Measurements from ENCODE around the gene MPHOSPH9. TPM values are rescaled to one million over a fixed set of nuclear protein-coding genes. Genes with fewer than 3 reads are reported as not detected.
A peak's percentile ranks its signal among the peaks of the same experiment; 100 is the strongest.

MPHOSPH9 gene
- total RNA-seq, 4 donors from 2014 or later, result 17.0 to 43.8 (median 22.1) TPM

- Histone ChIP-seq H3K4me3 (no peak overlapping the region), H3K9me3 (no peaks in the 10 kb centered on the region), H3K36me3 (no peaks in the 10 kb centered on the region), H3K27me3 (no peaks in the 10 kb centered on the region), H3K4me1 (peaks cover 35 to 68% (median 60%) of the 10 kb centered on the region in 3 donors), H3K27ac (peak overlapping the region; percentile 15 to 84 (median 84))
- DNase-seq, result no peak
- intact Hi-C loops (cut with DNase I), result loop anchor here (10.0 kb wide), 1 partner anchor 99 kb away; no protein-coding TSS in a partner anchor
- TF ChIP-seq POLR2A (IDR thresholded peaks at IDR 0.05) (no peak), CTCF (IDR thresholded peaks at IDR 0.05) (no peak)
- WGBS, 2 donors, result 81% methylated on average over 4 of the region's 4 CpGs
These were observed 89.0 kb downstream of the MPHOSPH9 start for GRCh38 chr12:123143736-123144461.

GRCh38 chr12:123142921-123143735 lies 89.8 kb downstream of the MPHOSPH9 start:
- intact Hi-C loops (cut with DNase I), result loop anchor here (10.0 kb wide), 1 partner anchor 98 kb away; no protein-coding TSS in a partner anchor
- 59 to 67% methylated on average over 10 to 11 of the region's 11 CpGs for WGBS, 2 donors
- Histone ChIP-seq H3K36me3 (no peaks in the 10 kb centered on the region), H3K4me1 (peaks cover 35 to 60% (median 54%) of the 10 kb centered on the region in 3 donors), H3K4me3 (no peak overlapping the region), H3K27ac (peak overlapping the region; percentile 15 to 84 (median 84)), H3K9me3 (no peaks in the 10 kb centered on the region), H3K27me3 (no peaks in the 10 kb centered on the region)
- no peak for DNase-seq
- no peak for TF ChIP-seq CTCF (IDR thresholded peaks at IDR 0.05)
- TF ChIP-seq POLR2A (IDR thresholded peaks at IDR 0.05), result no peak

GRCh38 chr12:123142518-123142840 lies 90.5 kb downstream of the MPHOSPH9 start:
- no peaks in the 10 kb centered on the region for H3K36me3 ChIP-seq
- WGBS, 2 donors, result 64 to 65% methylated on average over 5 of the region's 5 CpGs
- no peaks in the 10 kb centered on the region for H3K27me3 ChIP-seq
- peaks cover 35 to 54% (median 49%) of the 10 kb centered on the region in 3 donors for H3K4me1 ChIP-seq
- peak overlapping the region; percentile 70 to 88 (median 84) for H3K27ac ChIP-seq
- no peak overlapping the region for H3K4me3 ChIP-seq
- TF ChIP-seq CTCF (IDR thresholded peaks at IDR 0.05) (no peak), POLR2A (IDR thresholded peaks at IDR 0.05) (no peak)
- no peaks in the 10 kb centered on the region for H3K9me3 ChIP-seq
- no peak for DNase-seq
- intact Hi-C loops (cut with DNase I), result loop anchor here (10.0 kb wide), 1 partner anchor 98 kb away; no protein-coding TSS in a partner anchor

- H3K36me3 ChIP-seq, result no peaks in the 10 kb centered on the region
- intact Hi-C loops (cut with DNase I), result loop anchor here (10.0 kb wide), 1 partner anchor 97 kb away; no protein-coding TSS in a partner anchor
- TF ChIP-seq CTCF (IDR thresholded peaks at IDR 0.05), result no peak
- H3K4me3 ChIP-seq, result peak overlapping the region in 1 of 4 donors; percentile 19
- no peaks in the 10 kb centered on the region for H3K9me3 ChIP-seq
- no peak for DNase-seq
- WGBS, 2 donors, result 42 to 53% methylated on average over 14 to 15 of the region's 15 CpGs
- peaks cover 35 to 54% (median 49%) of the 10 kb centered on the region in 3 donors for H3K4me1 ChIP-seq
- H3K27ac ChIP-seq, result peak overlapping the region; percentile 70 to 88 (median 84)
- no peaks in the 10 kb centered on the region for H3K27me3 ChIP-seq
These were observed 91.1 kb downstream of the MPHOSPH9 start for GRCh38 chr12:123141615-123142517.
